Measurements from ENCODE around the gene CST8.

Gene CST8

DNA sequence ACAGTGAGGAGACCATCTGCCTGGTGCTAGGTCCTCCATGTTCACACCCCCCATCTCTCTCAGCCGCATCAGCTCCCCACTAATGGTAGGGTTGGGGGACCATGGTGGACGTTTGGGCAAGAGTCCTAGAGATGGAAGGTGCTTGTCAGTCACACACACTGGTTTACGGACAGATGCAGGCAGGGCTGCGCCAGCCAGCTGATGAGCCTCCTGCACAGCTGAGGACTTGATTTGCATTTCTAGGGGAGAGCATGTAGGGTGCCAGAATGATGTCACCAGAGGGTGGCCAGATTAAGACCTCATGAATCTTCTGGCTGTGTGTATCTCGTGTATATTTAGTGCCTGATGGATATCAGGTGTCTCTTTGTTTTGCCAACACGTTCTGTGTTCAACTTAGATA is 28.6 kb downstream of the CST8 start:
- ATAC-seq = no peak
- TF ChIP-seq SNAI2 (CRISPR knock-in tag; IDR thresholded peaks at IDR 0.05) = no peak
- TF ChIP-seq ZNF565 (CRISPR knock-in tag; conservative IDR thresholded peaks at IDR 0.05; ENCODE audit: low read depth) = no peak
- TF ChIP-seq, protein P1, sequence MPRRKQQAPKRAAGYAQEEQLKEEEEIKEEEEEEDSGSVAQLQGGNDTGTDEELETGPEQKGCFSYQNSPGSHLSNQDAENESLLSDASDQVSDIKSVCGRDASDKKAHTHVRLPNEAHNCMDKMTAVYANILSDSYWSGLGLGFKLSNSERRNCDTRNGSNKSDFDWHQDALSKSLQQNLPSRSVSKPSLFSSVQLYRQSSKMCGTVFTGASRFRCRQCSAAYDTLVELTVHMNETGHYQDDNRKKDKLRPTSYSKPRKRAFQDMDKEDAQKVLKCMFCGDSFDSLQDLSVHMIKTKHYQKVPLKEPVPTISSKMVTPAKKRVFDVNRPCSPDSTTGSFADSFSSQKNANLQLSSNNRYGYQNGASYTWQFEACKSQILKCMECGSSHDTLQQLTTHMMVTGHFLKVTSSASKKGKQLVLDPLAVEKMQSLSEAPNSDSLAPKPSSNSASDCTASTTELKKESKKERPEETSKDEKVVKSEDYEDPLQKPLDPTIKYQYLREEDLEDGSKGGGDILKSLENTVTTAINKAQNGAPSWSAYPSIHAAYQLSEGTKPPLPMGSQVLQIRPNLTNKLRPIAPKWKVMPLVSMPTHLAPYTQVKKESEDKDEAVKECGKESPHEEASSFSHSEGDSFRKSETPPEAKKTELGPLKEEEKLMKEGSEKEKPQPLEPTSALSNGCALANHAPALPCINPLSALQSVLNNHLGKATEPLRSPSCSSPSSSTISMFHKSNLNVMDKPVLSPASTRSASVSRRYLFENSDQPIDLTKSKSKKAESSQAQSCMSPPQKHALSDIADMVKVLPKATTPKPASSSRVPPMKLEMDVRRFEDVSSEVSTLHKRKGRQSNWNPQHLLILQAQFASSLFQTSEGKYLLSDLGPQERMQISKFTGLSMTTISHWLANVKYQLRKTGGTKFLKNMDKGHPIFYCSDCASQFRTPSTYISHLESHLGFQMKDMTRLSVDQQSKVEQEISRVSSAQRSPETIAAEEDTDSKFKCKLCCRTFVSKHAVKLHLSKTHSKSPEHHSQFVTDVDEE (CRISPR knock-in tag; IDR thresholded peaks at IDR 0.05) = no peak
- TF ChIP-seq, protein P2, sequence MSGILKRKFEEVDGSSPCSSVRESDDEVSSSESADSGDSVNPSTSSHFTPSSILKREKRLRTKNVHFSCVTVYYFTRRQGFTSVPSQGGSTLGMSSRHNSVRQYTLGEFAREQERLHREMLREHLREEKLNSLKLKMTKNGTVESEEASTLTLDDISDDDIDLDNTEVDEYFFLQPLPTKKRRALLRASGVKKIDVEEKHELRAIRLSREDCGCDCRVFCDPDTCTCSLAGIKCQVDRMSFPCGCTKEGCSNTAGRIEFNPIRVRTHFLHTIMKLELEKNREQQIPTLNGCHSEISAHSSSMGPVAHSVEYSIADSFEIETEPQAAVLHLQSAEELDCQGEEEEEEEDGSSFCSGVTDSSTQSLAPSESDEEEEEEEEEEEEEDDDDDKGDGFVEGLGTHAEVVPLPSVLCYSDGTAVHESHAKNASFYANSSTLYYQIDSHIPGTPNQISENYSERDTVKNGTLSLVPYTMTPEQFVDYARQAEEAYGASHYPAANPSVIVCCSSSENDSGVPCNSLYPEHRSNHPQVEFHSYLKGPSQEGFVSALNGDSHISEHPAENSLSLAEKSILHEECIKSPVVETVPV (CRISPR knock-in tag; IDR thresholded peaks at IDR 0.05) = no peak
- TF ChIP-seq, protein P3, sequence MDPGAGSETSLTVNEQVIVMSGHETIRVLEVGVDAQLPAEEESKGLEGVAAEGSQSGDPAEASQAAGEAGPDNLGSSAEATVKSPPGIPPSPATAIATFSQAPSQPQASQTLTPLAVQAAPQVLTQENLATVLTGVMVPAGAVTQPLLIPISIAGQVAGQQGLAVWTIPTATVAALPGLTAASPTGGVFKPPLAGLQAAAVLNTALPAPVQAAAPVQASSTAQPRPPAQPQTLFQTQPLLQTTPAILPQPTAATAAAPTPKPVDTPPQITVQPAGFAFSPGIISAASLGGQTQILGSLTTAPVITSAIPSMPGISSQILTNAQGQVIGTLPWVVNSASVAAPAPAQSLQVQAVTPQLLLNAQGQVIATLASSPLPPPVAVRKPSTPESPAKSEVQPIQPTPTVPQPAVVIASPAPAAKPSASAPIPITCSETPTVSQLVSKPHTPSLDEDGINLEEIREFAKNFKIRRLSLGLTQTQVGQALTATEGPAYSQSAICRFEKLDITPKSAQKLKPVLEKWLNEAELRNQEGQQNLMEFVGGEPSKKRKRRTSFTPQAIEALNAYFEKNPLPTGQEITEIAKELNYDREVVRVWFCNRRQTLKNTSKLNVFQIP (CRISPR knock-in tag; IDR thresholded peaks at IDR 0.05; ENCODE audit: borderline replicate concordance, low read depth) = no peak
- TF ChIP-seq TOX (CRISPR knock-in tag; IDR thresholded peaks at IDR 0.05; ENCODE audit: borderline replicate concordance) = no peak
- TF ChIP-seq, protein P4, sequence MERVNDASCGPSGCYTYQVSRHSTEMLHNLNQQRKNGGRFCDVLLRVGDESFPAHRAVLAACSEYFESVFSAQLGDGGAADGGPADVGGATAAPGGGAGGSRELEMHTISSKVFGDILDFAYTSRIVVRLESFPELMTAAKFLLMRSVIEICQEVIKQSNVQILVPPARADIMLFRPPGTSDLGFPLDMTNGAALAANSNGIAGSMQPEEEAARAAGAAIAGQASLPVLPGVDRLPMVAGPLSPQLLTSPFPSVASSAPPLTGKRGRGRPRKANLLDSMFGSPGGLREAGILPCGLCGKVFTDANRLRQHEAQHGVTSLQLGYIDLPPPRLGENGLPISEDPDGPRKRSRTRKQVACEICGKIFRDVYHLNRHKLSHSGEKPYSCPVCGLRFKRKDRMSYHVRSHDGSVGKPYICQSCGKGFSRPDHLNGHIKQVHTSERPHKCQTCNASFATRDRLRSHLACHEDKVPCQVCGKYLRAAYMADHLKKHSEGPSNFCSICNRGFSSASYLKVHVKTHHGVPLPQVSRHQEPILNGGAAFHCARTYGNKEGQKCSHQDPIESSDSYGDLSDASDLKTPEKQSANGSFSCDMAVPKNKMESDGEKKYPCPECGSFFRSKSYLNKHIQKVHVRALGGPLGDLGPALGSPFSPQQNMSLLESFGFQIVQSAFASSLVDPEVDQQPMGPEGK (CRISPR knock-in tag; IDR thresholded peaks at IDR 0.05; ENCODE audit: borderline replicate concordance) = no peak
- no peak for TF ChIP-seq ZNF8 (CRISPR knock-in tag; IDR thresholded peaks at IDR 0.05)
- no peak for TF ChIP-seq BACH2 (CRISPR knock-in tag; IDR thresholded peaks at IDR 0.05; ENCODE audit: borderline replicate concordance)
- no peak for TF ChIP-seq ISL1 (CRISPR knock-in tag; IDR thresholded peaks at IDR 0.05)
- no peak for TF ChIP-seq RARB (CRISPR knock-in tag; IDR thresholded peaks at IDR 0.05)
- TF ChIP-seq ZNF70 (CRISPR knock-in tag; IDR thresholded peaks at IDR 0.05) = no peak
- no peak for TF ChIP-seq ZFP3 (CRISPR knock-in tag; IDR thresholded peaks at IDR 0.05)
- TF ChIP-seq PPARA (CRISPR knock-in tag; IDR thresholded peaks at IDR 0.05; ENCODE audit: borderline replicate concordance) = no peak
- no peak for TF ChIP-seq TCF4 (CRISPR knock-in tag; IDR thresholded peaks at IDR 0.05; ENCODE audit: borderline replicate concordance)
- TF ChIP-seq CSDC2 (CRISPR knock-in tag; IDR thresholded peaks at IDR 0.05) = no peak
- TF ChIP-seq OSR1 (CRISPR knock-in tag; IDR thresholded peaks at IDR 0.05) = no peak

DNA sequence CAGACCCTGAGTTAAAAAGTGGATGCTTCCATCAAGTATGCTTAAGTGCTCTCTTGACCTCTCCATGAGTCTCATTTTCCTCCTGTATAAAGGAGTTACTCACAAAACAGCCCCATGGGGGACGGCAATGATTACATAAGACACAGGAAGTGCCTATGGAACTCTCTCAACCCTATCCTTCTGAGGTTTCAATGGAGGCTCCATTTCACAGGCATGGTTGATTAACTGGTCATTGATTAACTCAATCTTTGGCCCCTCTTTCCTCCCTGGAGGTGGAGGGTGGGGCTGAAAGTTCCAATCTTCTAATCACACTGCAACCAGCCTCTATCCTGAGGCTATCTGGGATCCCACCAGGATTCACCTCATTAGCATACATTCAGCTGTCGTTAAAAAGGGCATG is 29.3 kb downstream of the CST8 start:
- TF ChIP-seq, protein P2 (CRISPR knock-in tag; IDR thresholded peaks at IDR 0.05) = no peak
- TF ChIP-seq, protein P4 (CRISPR knock-in tag; IDR thresholded peaks at IDR 0.05; ENCODE audit: borderline replicate concordance) = no peak
- TF ChIP-seq, protein P5, sequence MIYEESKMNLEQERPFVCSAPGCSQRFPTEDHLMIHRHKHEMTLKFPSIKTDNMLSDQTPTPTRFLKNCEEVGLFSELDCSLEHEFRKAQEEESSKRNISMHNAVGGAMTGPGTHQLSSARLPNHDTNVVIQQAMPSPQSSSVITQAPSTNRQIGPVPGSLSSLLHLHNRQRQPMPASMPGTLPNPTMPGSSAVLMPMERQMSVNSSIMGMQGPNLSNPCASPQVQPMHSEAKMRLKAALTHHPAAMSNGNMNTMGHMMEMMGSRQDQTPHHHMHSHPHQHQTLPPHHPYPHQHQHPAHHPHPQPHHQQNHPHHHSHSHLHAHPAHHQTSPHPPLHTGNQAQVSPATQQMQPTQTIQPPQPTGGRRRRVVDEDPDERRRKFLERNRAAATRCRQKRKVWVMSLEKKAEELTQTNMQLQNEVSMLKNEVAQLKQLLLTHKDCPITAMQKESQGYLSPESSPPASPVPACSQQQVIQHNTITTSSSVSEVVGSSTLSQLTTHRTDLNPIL (CRISPR knock-in tag; IDR thresholded peaks at IDR 0.05; ENCODE audit: low read depth) = no peak
- no peak for TF ChIP-seq RARB (CRISPR knock-in tag; IDR thresholded peaks at IDR 0.05)
- TF ChIP-seq ZC3H10 (CRISPR knock-in tag; IDR thresholded peaks at IDR 0.05) = no peak
- TF ChIP-seq CSDC2 (CRISPR knock-in tag; IDR thresholded peaks at IDR 0.05) = no peak
- no peak for TF ChIP-seq ISL1 (CRISPR knock-in tag; IDR thresholded peaks at IDR 0.05)
- no peak for TF ChIP-seq GLIS3 (CRISPR knock-in tag; IDR thresholded peaks at IDR 0.05)
- no peak for TF ChIP-seq SNAI2 (CRISPR knock-in tag; IDR thresholded peaks at IDR 0.05)
- no peak for TF ChIP-seq ARNTL (CRISPR knock-in tag; IDR thresholded peaks at IDR 0.05; ENCODE audit: borderline replicate concordance, low read depth)
- TF ChIP-seq, protein P1 (CRISPR knock-in tag; IDR thresholded peaks at IDR 0.05) = no peak
- TF ChIP-seq TOX (CRISPR knock-in tag; IDR thresholded peaks at IDR 0.05; ENCODE audit: borderline replicate concordance) = no peak
- TF ChIP-seq BACH2 (CRISPR knock-in tag; IDR thresholded peaks at IDR 0.05; ENCODE audit: borderline replicate concordance) = no peak
- no peak for TF ChIP-seq ZFP3 (CRISPR knock-in tag; IDR thresholded peaks at IDR 0.05)
- TF ChIP-seq TCF4 (CRISPR knock-in tag; IDR thresholded peaks at IDR 0.05; ENCODE audit: borderline replicate concordance) = no peak
- no peak for ATAC-seq

All from SK-N-SH treated with all-trans-retinoic acid at 6 μM for 48 hours (cell line).